ENCODE measurements around the gene PCDHGA8.
A peak's percentile ranks its signal among the peaks of the same experiment; 100 is the strongest.
"Not testable (repeated sequence)": the region's sequence is repeated elsewhere in the genome, so short reads cannot be mapped to it uniquely, and the experiment has no call there.

The PCDHGA8 gene

GRCh38 chr5:141431286-141431685, 38.9 kb downstream of the PCDHGA8 start:
- H3K36me3 Mint-ChIP-seq (ENCODE audit: low read depth) = peaks cover 28% of the 10 kb centered on the region
- peaks cover 10% of the 10 kb centered on the region for H3K4me1 Mint-ChIP-seq (ENCODE audit: low read depth)
- H3K27me3 Mint-ChIP-seq = peaks cover 63% of the 10 kb centered on the region
- peak overlapping the region; percentile 76 for H3K4me3 Mint-ChIP-seq
- H3K27ac Mint-ChIP-seq = no peak overlapping the region
- peaks cover 26% of the 10 kb centered on the region for H3K9me3 Mint-ChIP-seq

- not testable (repeated sequence) for H3K4me3 Mint-ChIP-seq
Observed at GRCh38 chr5:141432308-141432707, 39.9 kb downstream of the PCDHGA8 start.

GRCh38 chr5:141432726-141433125, 40.3 kb downstream of the PCDHGA8 start:
- Mint-ChIP-seq H3K9me3 (peaks cover 26% of the 10 kb centered on the region), H3K4me1 (ENCODE audit: low read depth) (peaks cover 10% of the 10 kb centered on the region), H3K27me3 (peaks cover 61% of the 10 kb centered on the region), H3K36me3 (ENCODE audit: low read depth) (peaks cover 28% of the 10 kb centered on the region)
- not testable (repeated sequence) for H3K27ac Mint-ChIP-seq, H3K4me3 Mint-ChIP-seq

More at GRCh38 chr5:141432308-141432707, 39.9 kb downstream of the PCDHGA8 start:
- H3K36me3 Mint-ChIP-seq (ENCODE audit: low read depth) = peaks cover 28% of the 10 kb centered on the region
- peaks cover 26% of the 10 kb centered on the region for H3K9me3 Mint-ChIP-seq
- not testable (repeated sequence) for H3K27ac Mint-ChIP-seq
- peaks cover 62% of the 10 kb centered on the region for H3K27me3 Mint-ChIP-seq
- H3K4me1 Mint-ChIP-seq (ENCODE audit: low read depth) = peaks cover 10% of the 10 kb centered on the region

GRCh38 chr5:141434006-141434405, 41.6 kb downstream of the PCDHGA8 start:
- peaks cover 10% of the 10 kb centered on the region for H3K4me1 Mint-ChIP-seq (ENCODE audit: low read depth)
- H3K27me3 Mint-ChIP-seq = peaks cover 58% of the 10 kb centered on the region
- H3K9me3 Mint-ChIP-seq = peaks cover 23% of the 10 kb centered on the region
- H3K36me3 Mint-ChIP-seq (ENCODE audit: low read depth) = peaks cover 23% of the 10 kb centered on the region
- H3K4me3 Mint-ChIP-seq = no peak overlapping the region
- no peak overlapping the region for H3K27ac Mint-ChIP-seq

- Mint-ChIP-seq H3K4me1 (ENCODE audit: low read depth) (no peaks in the 10 kb centered on the region), H3K4me3 (no peak overlapping the region), H3K9me3 (peaks cover 9% of the 10 kb centered on the region), H3K36me3 (ENCODE audit: low read depth) (peaks cover 8% of the 10 kb centered on the region), H3K27me3 (peaks cover 42% of the 10 kb centered on the region), H3K27ac (no peak overlapping the region)
Observed at GRCh38 chr5:141437221-141437620, 44.8 kb downstream of the PCDHGA8 start.

GRCh38 chr5:141439411-141440141, 47.1 kb downstream of the PCDHGA8 start:
- Mint-ChIP-seq H3K4me1 (ENCODE audit: low read depth) (no peaks in the 10 kb centered on the region), H3K4me3 (no peak overlapping the region), H3K27ac (no peak overlapping the region), H3K27me3 (peaks cover 29% of the 10 kb centered on the region), H3K9me3 (peaks cover 4% of the 10 kb centered on the region), H3K36me3 (ENCODE audit: low read depth) (peaks cover 4% of the 10 kb centered on the region)

GRCh38 chr5:141440341-141440740, 47.9 kb downstream of the PCDHGA8 start:
- Mint-ChIP-seq H3K9me3 (peaks cover 4% of the 10 kb centered on the region), H3K4me1 (ENCODE audit: low read depth) (no peaks in the 10 kb centered on the region), H3K27ac (no peak overlapping the region), H3K4me3 (no peak overlapping the region), H3K27me3 (peaks cover 25% of the 10 kb centered on the region), H3K36me3 (ENCODE audit: low read depth) (peaks cover 4% of the 10 kb centered on the region)

- H3K4me3 Mint-ChIP-seq = no peak overlapping the region
- H3K27ac Mint-ChIP-seq = no peak overlapping the region
- peaks cover 4% of the 10 kb centered on the region for H3K9me3 Mint-ChIP-seq
- H3K4me1 Mint-ChIP-seq (ENCODE audit: low read depth) = no peaks in the 10 kb centered on the region
- peaks cover 4% of the 10 kb centered on the region for H3K36me3 Mint-ChIP-seq (ENCODE audit: low read depth)
- H3K27me3 Mint-ChIP-seq = peaks cover 26% of the 10 kb centered on the region
Observed at GRCh38 chr5:141441571-141442170, 49.2 kb downstream of the PCDHGA8 start.

All from stimulated activated naive CD8-positive, alpha-beta T cell treated with anti-CD3 and anti-CD28 coated beads, Interleukin-15, Interleukin-2, amounts not matched to agents 100 ng/mL and 50 ng/mL, for 24 hours (primary cell).